OCI-LY7 (cell line): ENCODE data around the gene TUSC2. TPM values are rescaled to one million over a fixed set of nuclear protein-coding genes. Genes with fewer than 3 reads are reported as not detected.
A peak's percentile ranks its signal among the peaks of the same experiment; 100 is the strongest.

Experiments used
- BruUV-seq: library from RNA; stranded (reverse); fragments of 400-500 nt; replicated peaks from 2 replicates; lab custom pipeline; 2021; lab: Mats Ljungman, UMichigan
- CTCF ChIA-PET: fragments of 300-600 bp; sonication (Branson Sonifier 250); formaldehyde crosslinking; loops from one replicate; lab custom pipeline; 2022; ENCODE audit warnings: antibody characterized with exemption; ENCODE audit not compliant: unreplicated experiment; lab: Charles Lee
- POLR2A ChIA-PET: fragments of 300-600 bp; sonication (Branson Sonifier 250); formaldehyde crosslinking; loops from one replicate; lab custom pipeline; 2022; ENCODE audit warnings: antibody characterized with exemption; lab: Charles Lee
- DNase-seq: peaks from one replicate; pipeline ENCODE4 v3.0.0-alpha.2; 2015; ENCODE audit warnings: low spot score
- H2AFZ ChIP-seq: fragments of 200-600 bp; sonication (generic), shearing (Covaris generic); 2 replicates; pipeline ENCODE4 v1.6.1; 2014; ENCODE audit warnings: mild to moderate bottlenecking, antibody characterized with exemption, low read length, moderate library complexity
- H3K27ac ChIP-seq: fragments of 200-600 bp; sonication (generic); 2 replicates; pipeline ENCODE4 v1.5.1; 2014; ENCODE audit warnings: mixed run types, low read depth, mild to moderate bottlenecking, moderate library complexity, low read length, inconsistent platforms; ENCODE audit not compliant: poor library complexity, severe bottlenecking
- H3K36me3 ChIP-seq: fragments of 200-600 bp; sonication (generic); 2 replicates; pipeline ENCODE4 v1.6.1; 2014; ENCODE audit warnings: mild to moderate bottlenecking, antibody characterized with exemption, low read length, moderate library complexity, mixed read lengths; ENCODE audit not compliant: insufficient read depth
- H3K4me1 ChIP-seq: fragments of 200-600 bp; sonication (generic); 2 replicates; pipeline ENCODE4 v1.5.1; 2014; ENCODE audit warnings: mild to moderate bottlenecking, low read length; ENCODE audit not compliant: insufficient read depth, poor library complexity, severe bottlenecking
- H3K4me2 ChIP-seq: fragments of 200-600 bp; sonication (generic); 2 replicates; pipeline ENCODE4 v1.6.1; 2014; ENCODE audit warnings: mild to moderate bottlenecking, low read length
- H3K4me3 ChIP-seq: fragments of 200-600 bp; sonication (generic); 2 replicates; pipeline ENCODE4 v1.5.1; 2014; ENCODE audit warnings: mild to moderate bottlenecking, low read depth, low read length; ENCODE audit not compliant: poor library complexity, severe bottlenecking
- H3K79me2 ChIP-seq: fragments of 200-600 bp; sonication (generic); 2 replicates; pipeline ENCODE4 v1.6.1; 2016; ENCODE audit warnings: low read depth, mild to moderate bottlenecking, low read length, moderate library complexity, mixed read lengths; ENCODE audit not compliant: insufficient read depth
- H3K9me2 ChIP-seq: fragments of 200-600 bp; sonication (generic); 2 replicates; pipeline ENCODE4 v1.6.1; 2016; ENCODE audit warnings: mild to moderate bottlenecking, low read length, mixed read lengths; ENCODE audit not compliant: insufficient read depth
- H3K9me3 ChIP-seq: fragments of 200-600 bp; sonication (generic); 2 replicates; pipeline ENCODE4 v1.6.1; 2014; ENCODE audit warnings: mild to moderate bottlenecking, mixed run types, low read length, mixed read lengths
- H4K20me1 ChIP-seq: fragments of 200-600 bp; sonication (generic); 2 replicates; pipeline ENCODE4 v1.6.1; 2014; ENCODE audit warnings: mild to moderate bottlenecking, antibody characterized with exemption, low read length, moderate library complexity, mixed read lengths; ENCODE audit not compliant: insufficient read depth
- EZH2phosphoT487 ChIP-seq: fragments of 200-600 bp; sonication (generic); IDR thresholded peaks from 2 replicates; pipeline ENCODE4 v1.6.1; 2018; ENCODE audit warnings: low read depth, borderline replicate concordance, mild to moderate bottlenecking, mixed run types, antibody characterized with exemption, low read length, moderate library complexity, mixed read lengths
- intact Hi-C: fragments of 100-400 bp; cut with micrococcal nuclease; formaldehyde crosslinking; loops from one replicate; pipeline ENCODE4 v1.10.0; 2022; ENCODE audit not compliant: unreplicated experiment
- total RNA-seq, 2 experiments: library from RNA; depleted of rRNA in 1 of 2; stranded (reverse); fragments of >200 nt in 1 of 2; shearing (Covaris generic) in 1 of 2; gene quantifications; 2 replicates each; pipeline ENCODE4 v1.2.3, GENCODE V29; 2014 to 2022
- TF ChIP-seq, protein P1 (sequence below): fragments of 200-600 bp; sonication (generic); conservative IDR thresholded peaks from 2 replicates; pipeline ENCODE4 v1.5.1; 2014; ENCODE audit warnings: mild to moderate bottlenecking, antibody characterized with exemption, low read length, moderate library complexity, mixed read lengths

TUSC2 gene
- total RNA-seq, 2 experiments from 2014 or later: 20.4 to 24.5 TPM

GRCh38 chr3:50358911-50359759, 31.1 kb upstream of the TUSC2 start, which contains the start of gene TMEM115:
TMEM115 (minus strand) TSS chr3:50359521; CDS start chr3:50359063, 458 bp downstream.
- Histone ChIP-seq H3K4me3 (peak within 1 kb of the TSS; percentile 76), H3K4me1 (peaks cover 40% of the 10 kb centered on the region), H3K4me2 (peak within 1 kb of the TSS; percentile 82), H3K36me3 (peaks cover 26% of the 10 kb centered on the region; the same call in 1 of the 2 replicates), H4K20me1 (0 out of 2 replicates have a peak, but pooled peaks cover 4% of the 10 kb centered on the region), H3K79me2 (peaks cover 23% of the 10 kb centered on the region; the same call in 1 of the 2 replicates), H2AFZ (peak within 1 kb of the TSS; percentile 95), H3K27ac (no peak within 1 kb of the TSS), H3K9me2 (no peaks in the 10 kb centered on the region), H3K9me3 (no peaks in the 10 kb centered on the region)
- POLR2A ChIA-PET: interaction anchor here (0.5 to 1.4 kb wide), 3 partner anchors 8 to 78 kb away, joined by 3 to 9 read pairs (median 8); partner anchors contain the start of genes CYB561D2 and NPRL2
- TSS peak; percentile 81 for BruUV-seq
- DNase-seq: peak; percentile 98
- intact Hi-C loops: loop anchor here (1.0 kb wide), 1 partner anchor 8 kb away; no protein-coding TSS in a partner anchor
- CTCF ChIA-PET: no interaction called here
- TF ChIP-seq, protein P1, sequence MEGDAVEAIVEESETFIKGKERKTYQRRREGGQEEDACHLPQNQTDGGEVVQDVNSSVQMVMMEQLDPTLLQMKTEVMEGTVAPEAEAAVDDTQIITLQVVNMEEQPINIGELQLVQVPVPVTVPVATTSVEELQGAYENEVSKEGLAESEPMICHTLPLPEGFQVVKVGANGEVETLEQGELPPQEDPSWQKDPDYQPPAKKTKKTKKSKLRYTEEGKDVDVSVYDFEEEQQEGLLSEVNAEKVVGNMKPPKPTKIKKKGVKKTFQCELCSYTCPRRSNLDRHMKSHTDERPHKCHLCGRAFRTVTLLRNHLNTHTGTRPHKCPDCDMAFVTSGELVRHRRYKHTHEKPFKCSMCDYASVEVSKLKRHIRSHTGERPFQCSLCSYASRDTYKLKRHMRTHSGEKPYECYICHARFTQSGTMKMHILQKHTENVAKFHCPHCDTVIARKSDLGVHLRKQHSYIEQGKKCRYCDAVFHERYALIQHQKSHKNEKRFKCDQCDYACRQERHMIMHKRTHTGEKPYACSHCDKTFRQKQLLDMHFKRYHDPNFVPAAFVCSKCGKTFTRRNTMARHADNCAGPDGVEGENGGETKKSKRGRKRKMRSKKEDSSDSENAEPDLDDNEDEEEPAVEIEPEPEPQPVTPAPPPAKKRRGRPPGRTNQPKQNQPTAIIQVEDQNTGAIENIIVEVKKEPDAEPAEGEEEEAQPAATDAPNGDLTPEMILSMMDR: no peak
- TF ChIP-seq EZH2phosphoT487: no peak

DNA sequence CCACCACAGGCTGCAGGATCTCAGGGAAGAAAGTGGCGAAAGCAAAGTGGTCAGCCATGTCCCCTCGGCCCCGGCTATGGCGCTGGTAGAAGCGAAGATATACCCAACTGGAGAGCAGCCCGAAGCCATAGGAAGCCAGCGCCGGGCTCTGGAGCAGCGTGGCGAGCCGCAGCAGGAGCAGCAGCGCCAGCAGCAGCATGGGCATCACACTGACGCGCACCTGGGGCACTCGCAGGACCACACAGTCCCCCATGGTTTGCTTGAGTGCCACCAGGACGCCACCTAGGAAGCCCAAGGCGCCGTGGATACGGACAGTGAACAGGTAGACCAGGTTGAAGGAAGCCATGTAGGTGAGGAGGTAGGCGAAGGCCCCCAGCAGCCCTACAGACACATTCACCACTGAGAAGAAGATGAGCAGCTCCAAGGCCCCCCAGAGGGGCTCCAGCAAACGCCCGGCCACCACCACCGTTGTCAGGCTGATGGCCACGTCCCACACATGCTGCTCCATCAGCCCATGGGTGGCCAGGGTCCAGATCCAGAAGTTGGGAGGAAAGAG, 30.4 kb upstream of the TUSC2 start:
- Histone ChIP-seq H3K4me2 (peak overlapping the region; percentile 82), H3K79me2 (peaks cover 23% of the 10 kb centered on the region; the same call in 1 of the 2 replicates), H3K36me3 (peaks cover 33% of the 10 kb centered on the region), H3K27ac (no peak overlapping the region), H3K9me3 (no peaks in the 10 kb centered on the region), H2AFZ (no peak overlapping the region), H3K4me1 (peaks cover 40% of the 10 kb centered on the region), H4K20me1 (0 out of 2 replicates have a peak, but pooled peaks cover 4% of the 10 kb centered on the region), H3K4me3 (peak overlapping the region; percentile 76), H3K9me2 (no peaks in the 10 kb centered on the region)
- POLR2A ChIA-PET: interaction anchor here (0.5 kb wide), 1 partner anchor 77 kb away, joined by 8 read pairs; no protein-coding TSS in a partner anchor
- DNase-seq: no peak
- intact Hi-C loops: no loop called here
- BruUV-seq: no TSS peak
- CTCF ChIA-PET: no interaction called here
- TF ChIP-seq EZH2phosphoT487: no peak
- TF ChIP-seq, protein P1: no peak
